Activated T-cell treated with anti-CD3 and anti-CD28 coated beads for 4 hours (primary cell): Measurements from ENCODE around the gene DEGS2.

Source experiments
- DNase-seq: peaks from one replicate; pipeline ENCODE4 v3.0.0-alpha.2; 2020

DEGS2 gene

GRCh38 chr14:100108840-100109593 lies 50.4 kb downstream of the DEGS2 start:
- DNase-seq, result no peak

GRCh38 chr14:100108042-100108825 lies 51.2 kb downstream of the DEGS2 start:
- peak; percentile 87 for DNase-seq

- DNase-seq, result no peak
These were observed 52.2 kb downstream of the DEGS2 start for GRCh38 chr14:100107236-100107635.

- no peak for DNase-seq
These were observed 53.0 kb downstream of the DEGS2 start for GRCh38 chr14:100106250-100107112.

- no peak for DNase-seq
These were observed 53.9 kb downstream of the DEGS2 start for GRCh38 chr14:100105357-100106169.

- DNase-seq, result no peak
These were observed 54.7 kb downstream of the DEGS2 start for GRCh38 chr14:100104523-100105300.

GRCh38 chr14:100104006-100104352 lies 55.5 kb downstream of the DEGS2 start:
- DNase-seq, result no peak

GRCh38 chr14:100103250-100104005 lies 56.0 kb downstream of the DEGS2 start:
- no peak for DNase-seq

- no peak for DNase-seq
These were observed 57.2 kb downstream of the DEGS2 start for GRCh38 chr14:100102156-100102785.

- DNase-seq, result no peak
These were observed 59.3 kb downstream of the DEGS2 start for GRCh38 chr14:100100032-100100703.

- DNase-seq, result no peak
These were observed 61.3 kb downstream of the DEGS2 start for GRCh38 chr14:100098171-100098570.

- DNase-seq, result no peak
These were observed 62.8 kb downstream of the DEGS2 start for GRCh38 chr14:100096656-100097055.
